ENCODE data around the gene CD74. TPM values are rescaled to one million over a fixed set of nuclear protein-coding genes. Genes with fewer than 3 reads are reported as not detected.

CD74 gene
- 0.08 to 0.10 TPM (median 0.09 TPM) in 3 of 5 replicates, not detected in the others for total RNA-seq (2022; extraction: Qiagen RNA extraction; ENCODE audit: low read depth)

DNA sequence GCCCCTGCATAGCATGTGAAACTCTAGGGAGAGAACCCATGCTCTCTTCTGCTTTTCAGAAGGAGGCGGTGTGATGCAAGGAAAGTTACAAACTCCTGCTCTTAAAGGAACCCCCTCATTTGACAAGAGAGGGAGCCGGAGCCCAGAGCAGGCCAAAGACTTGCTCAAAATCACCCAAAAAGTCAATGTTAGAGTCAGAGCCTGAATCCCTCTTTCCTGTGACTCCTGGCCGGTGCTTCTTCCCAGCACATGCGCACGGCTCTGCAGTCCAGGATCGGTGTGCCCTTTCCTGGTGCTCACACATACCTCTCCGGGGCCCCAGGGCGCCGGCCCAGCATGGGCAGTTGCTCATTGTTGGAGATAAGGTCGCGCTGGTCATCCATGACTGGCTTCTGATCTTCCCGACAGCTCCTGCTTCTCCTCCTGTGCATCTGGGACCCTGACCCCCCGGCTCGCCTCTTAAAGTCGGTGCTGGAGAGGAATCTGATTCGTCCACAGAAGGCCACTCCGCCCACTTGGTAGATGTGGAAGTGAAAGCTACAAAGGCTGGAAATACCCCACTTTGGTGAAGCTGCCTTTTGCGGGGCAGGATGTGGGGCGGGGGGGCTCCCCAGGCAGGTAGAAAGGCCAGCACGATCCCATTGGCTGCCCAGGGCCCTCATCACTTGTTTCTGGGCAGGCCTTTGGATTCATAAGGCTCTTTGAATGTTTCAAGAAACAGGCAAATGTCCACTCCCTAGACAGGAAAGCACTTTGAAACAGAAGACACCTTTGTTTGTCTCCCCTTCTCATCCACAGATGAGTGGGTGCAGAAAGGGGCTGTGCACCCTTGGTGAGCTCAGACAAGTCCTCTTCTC, at the start of gene CD74:
CD74 (minus strand) TSS at position 592 of the 857 bp plus-strand sequence; CDS start at position 431, 161 bp downstream.

DNA sequence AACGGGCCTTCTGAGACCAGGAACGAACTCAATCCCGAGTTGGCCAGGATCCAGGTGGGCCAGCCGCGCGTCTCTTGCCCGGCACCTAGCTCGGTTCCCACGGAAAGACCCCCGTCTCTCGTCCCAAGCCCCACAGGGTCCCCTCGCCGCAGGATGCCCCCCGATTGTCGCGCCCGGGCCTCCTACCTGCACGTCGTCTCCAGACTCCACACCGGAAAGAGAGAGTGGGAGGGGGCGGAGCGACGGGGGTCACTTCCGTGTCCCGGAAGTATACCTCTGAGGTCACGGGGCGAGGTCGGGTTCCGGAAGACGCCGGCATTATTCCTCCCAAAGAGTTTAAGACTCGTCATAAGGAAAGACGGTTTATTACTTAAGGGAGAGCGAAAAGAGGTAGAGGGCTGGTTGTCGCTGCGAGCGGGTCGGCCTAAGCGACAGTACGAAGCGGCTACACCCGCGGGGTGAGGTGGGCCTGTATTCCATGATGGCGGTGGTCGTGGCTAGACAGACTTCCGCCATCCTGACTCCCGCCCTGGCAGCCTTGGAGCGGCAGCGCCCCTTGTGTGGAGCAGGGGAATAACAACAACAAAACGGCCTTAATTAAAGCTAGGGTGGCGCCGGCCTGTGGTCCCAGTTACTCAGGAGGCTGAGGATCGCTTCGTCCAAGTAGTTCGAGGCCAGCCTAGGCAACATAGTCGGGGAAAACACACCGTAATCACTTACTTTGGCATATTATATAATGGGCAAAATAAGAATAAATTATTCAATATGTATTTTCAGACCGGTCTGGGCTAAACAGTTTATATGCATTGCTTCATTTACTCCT, 37.0 kb upstream of the CD74 start, which contains the start of gene RPS14:
RPS14 (minus strand) TSS at position 223 of the 823 bp plus-strand sequence. CDS start 2,006 bp downstream, outside the sequence.

DNA sequence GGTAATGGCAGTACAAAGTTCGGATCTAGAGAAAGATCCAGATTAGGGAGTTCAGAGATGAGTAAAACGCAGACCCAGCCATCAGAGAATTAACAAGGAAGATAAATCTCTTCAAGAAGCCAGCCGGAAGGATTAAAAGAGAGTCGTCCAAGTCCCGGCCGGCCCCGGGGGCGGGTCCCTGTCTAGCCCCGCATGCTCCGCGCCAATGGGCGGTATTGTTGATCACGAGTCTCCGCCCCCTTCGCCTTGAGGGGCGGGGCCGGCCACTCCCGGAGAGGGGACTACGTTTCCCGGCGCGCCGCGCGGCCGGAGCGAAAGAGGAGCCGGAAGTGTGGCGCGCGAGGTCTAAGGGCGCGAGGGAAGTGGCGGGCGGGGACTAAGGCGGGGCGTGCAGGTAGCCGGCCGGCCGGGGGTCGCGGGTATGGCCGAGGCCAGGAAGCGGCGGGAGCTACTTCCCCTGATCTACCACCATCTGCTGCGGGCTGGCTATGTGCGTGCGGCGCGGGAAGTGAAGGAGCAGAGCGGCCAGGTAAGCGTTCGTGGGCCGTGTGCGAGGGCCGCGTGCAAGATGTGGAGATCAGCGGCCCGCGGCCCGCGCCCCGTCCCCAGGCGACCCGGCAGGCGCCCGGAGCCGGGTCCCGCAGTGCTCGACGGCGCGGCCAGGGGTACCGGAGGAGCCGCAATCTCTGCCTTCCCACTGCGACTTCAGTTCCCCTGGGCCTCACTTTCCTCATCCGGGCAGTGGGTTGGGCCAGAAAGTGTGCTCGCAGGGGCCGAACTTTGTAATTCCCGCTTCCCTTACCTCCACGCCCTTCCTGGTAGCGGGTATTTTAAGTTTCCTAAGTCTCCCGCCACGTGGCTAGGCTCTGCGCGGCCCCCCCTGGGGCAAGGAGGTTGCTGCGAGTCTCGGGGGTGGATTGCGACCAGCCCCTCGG, 55.1 kb downstream of the CD74 start, which contains the start of gene TCOF1:
TCOF1 (plus strand) TSS at position 372 of the 935 bp plus-strand sequence; CDS start at position 422, 50 bp downstream.

Other genes with a start within 250 kb of the CD74 start
- not detected in 5 replicates for gene CDX1, start 246.1 kb downstream of the CD74 start, total RNA-seq (2022; extraction: Qiagen RNA extraction; ENCODE audit: low read depth)
- 0.01 to 0.07 TPM in 2 of 5 replicates, not detected in the others for gene SLC6A7, start 222.8 kb downstream of the CD74 start, total RNA-seq (2022; extraction: Qiagen RNA extraction; ENCODE audit: low read depth)
- gene CAMK2A, start 123.1 kb downstream of the CD74 start, total RNA-seq (2022; extraction: Qiagen RNA extraction; ENCODE audit: low read depth), result 0.87 to 1.4 TPM (median 1.1 TPM) in 5 replicates
- gene ARSI, start 110.0 kb downstream of the CD74 start, total RNA-seq (2022; extraction: Qiagen RNA extraction; ENCODE audit: low read depth), result 33.5 to 52.9 TPM (median 42.9 TPM) in 5 replicates
- gene TCOF1, start 55.2 kb downstream of the CD74 start, total RNA-seq (2022; extraction: Qiagen RNA extraction; ENCODE audit: low read depth), result 76.5 to 93.8 TPM (median 86.2 TPM) in 5 replicates
- 2,817 to 3,200 TPM (median 3,076 TPM) in 5 replicates for gene RPS14, start 36.8 kb upstream of the CD74 start, total RNA-seq (2022; extraction: Qiagen RNA extraction; ENCODE audit: low read depth)
- gene NDST1, start 95.2 kb upstream of the CD74 start, total RNA-seq (2022; extraction: Qiagen RNA extraction; ENCODE audit: low read depth), result 46.7 to 73.2 TPM (median 59.2 TPM) in 5 replicates
- gene SYNPO, start 227.8 kb upstream of the CD74 start, total RNA-seq (2022; extraction: Qiagen RNA extraction; ENCODE audit: low read depth), result 25.3 to 32.6 TPM (median 29.7 TPM) in 5 replicates
- gene MYOZ3, start 248.3 kb upstream of the CD74 start, total RNA-seq (2022; extraction: Qiagen RNA extraction; ENCODE audit: low read depth), result 0.05 to 0.09 TPM (median 0.06 TPM) in 4 of 5 replicates, not detected in the other

Data from A549 treated with CpdA at 1 μM for 4 hours (cell line).